IPS-18a (cell line): ENCODE results near the gene RAX2.

Experiments
- H3K27ac ChIP-seq: one replicate; pipeline ENCODE4 v1.5.1; 2013; ENCODE audit warnings: low read length
- H3K27me3 ChIP-seq: one replicate; pipeline ENCODE4 v1.6.1; 2013; ENCODE audit warnings: mild to moderate bottlenecking, low read length; ENCODE audit not compliant: control insufficient read depth, insufficient read depth
- H3K36me3 ChIP-seq: one replicate; pipeline ENCODE4 v1.6.1; 2013; ENCODE audit warnings: low read depth, low read length; ENCODE audit not compliant: control insufficient read depth
- H3K4me1 ChIP-seq: one replicate; pipeline ENCODE4 v1.6.1; 2013; ENCODE audit warnings: low read depth, low read length; ENCODE audit not compliant: control insufficient read depth
- H3K4me3 ChIP-seq: one replicate; pipeline ENCODE4 v1.5.1; 2013; ENCODE audit warnings: low read length
- H3K9ac ChIP-seq: one replicate; pipeline ENCODE4 v1.6.1; 2013; ENCODE audit warnings: mild to moderate bottlenecking, low read length, moderate library complexity
- H3K9me3 ChIP-seq: one replicate; pipeline ENCODE4 v1.6.1; 2013; ENCODE audit warnings: low read depth, low read length; ENCODE audit not compliant: control insufficient read depth

The RAX2 gene

DNA sequence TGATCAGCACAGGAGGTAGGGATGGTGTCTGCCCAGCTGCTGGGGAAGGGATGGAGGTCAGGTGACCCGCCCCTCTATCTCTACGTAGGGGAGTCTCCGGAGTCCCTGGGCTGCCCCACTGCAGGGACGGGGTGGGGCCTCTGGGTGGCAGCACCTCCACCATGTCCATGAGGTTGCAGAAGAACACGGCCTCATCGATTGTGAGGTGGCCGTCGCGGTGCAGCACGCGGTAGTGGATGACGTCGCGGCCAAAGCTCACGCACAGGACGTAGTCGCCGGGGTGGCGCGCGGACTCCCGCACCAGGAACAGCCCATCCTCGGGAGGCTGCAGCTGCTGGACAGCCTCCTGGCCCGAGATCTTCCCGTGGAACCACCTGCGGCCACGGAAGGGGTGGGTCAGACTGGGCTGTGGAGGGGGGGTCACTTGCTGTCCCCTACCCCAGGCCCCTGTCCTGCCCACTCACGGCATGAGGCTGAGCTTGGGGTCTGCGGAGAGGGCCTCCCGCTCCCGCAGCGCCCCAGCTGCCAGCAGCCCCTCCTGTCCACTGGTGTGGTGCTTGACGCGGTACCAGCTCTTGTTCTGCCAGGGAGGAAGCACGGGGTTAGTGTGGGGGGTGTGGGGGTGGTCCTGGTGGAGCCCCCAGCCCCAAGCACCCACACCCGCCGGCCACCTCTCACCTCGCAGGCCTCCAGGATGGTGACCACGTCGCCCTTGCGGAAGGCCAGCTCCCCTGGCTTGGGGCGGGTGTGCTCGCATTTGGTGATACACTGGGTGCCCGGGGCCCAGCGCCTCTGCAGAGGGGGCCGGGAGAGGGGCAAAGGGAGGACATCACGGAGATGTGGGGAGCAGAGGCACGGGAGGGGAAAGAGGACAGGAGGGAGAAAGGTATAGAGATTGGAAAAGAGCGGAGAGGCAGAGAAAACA, 11.9 kb upstream of the RAX2 start:
- peaks cover 6% of the 10 kb centered on the region for H3K9me3 ChIP-seq
- no peak overlapping the region for H3K4me3 ChIP-seq
- no peaks in the 10 kb centered on the region for H3K4me1 ChIP-seq
- H3K27ac ChIP-seq: no peak overlapping the region
- no peaks in the 10 kb centered on the region for H3K36me3 ChIP-seq
- H3K27me3 ChIP-seq: peaks cover 38% of the 10 kb centered on the region
- H3K9ac ChIP-seq: no peak overlapping the region

DNA sequence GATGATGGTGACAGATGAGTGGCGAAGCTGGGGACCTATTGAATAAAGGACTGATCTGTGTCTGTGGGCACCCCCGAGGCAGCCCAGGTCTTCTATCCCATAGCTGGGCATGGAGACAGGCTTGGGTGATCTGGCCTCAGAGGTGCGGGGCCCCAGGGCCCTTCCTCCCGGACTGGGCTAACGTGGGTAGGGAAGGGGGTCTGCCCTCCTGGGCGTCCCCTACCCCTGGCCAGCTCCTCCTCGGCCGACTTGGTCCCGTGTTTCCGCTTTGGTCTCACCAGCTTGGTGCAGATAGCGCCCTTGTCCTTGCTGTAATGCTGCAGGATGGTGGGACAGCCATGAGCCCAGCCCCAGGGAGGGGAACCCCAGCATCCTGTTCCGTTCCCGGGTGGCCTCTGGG, 10.9 kb upstream of the RAX2 start:
- Histone ChIP-seq H3K9ac (no peak overlapping the region), H3K27me3 (peaks cover 38% of the 10 kb centered on the region), H3K4me3 (no peak overlapping the region), H3K27ac (no peak overlapping the region), H3K4me1 (no peaks in the 10 kb centered on the region), H3K9me3 (peaks cover 6% of the 10 kb centered on the region), H3K36me3 (no peaks in the 10 kb centered on the region)

DNA sequence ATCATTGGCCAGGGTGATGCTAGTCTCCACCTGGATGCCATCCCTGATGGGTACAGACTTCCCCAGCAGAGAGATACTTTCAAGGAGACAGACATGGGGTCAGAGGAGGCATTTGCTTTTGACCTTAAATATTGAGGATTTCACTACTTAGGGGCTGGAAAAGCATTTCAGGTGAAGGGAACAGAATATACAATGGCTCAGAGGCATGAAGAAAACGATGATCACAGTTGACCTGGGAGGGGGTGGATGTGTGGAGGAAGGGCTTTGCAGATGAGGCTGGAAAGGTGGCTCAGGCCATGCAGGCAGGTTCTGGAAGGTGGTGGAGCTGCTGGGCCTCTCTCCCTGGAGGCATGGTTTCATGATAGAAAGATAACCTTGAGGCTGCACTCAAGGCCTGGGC, 10.3 kb upstream of the RAX2 start:
- H3K27me3 ChIP-seq: peaks cover 38% of the 10 kb centered on the region
- no peak overlapping the region for H3K9ac ChIP-seq
- peaks cover 6% of the 10 kb centered on the region for H3K9me3 ChIP-seq

DNA sequence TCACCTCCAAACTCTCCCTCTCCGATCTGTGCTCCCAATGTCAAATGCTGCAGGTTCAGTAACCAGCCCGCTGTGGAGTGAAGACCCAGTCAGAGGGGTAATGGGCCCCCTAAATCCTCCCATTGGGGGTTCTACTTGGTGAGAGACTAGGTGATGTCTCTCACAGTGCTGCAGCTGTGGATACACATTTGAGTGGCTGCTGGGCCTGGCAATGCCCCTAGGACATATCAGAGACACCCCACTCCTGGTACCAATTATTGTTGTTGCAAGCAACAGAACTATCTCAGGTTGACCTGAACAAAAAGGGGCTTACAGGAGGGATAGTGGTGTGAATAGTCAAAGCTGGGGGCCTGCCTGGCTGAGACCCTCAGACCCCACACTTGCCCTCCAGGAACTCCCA, 9.6 kb upstream of the RAX2 start:
- Histone ChIP-seq H3K4me3 (no peak overlapping the region), H3K9me3 (peaks cover 6% of the 10 kb centered on the region), H3K36me3 (no peaks in the 10 kb centered on the region)

More for the DNA sequence above, 10.3 kb upstream of the RAX2 start:
- no peak overlapping the region for H3K4me3 ChIP-seq
- no peaks in the 10 kb centered on the region for H3K36me3 ChIP-seq
- H3K27ac ChIP-seq: no peak overlapping the region
- no peaks in the 10 kb centered on the region for H3K4me1 ChIP-seq

DNA sequence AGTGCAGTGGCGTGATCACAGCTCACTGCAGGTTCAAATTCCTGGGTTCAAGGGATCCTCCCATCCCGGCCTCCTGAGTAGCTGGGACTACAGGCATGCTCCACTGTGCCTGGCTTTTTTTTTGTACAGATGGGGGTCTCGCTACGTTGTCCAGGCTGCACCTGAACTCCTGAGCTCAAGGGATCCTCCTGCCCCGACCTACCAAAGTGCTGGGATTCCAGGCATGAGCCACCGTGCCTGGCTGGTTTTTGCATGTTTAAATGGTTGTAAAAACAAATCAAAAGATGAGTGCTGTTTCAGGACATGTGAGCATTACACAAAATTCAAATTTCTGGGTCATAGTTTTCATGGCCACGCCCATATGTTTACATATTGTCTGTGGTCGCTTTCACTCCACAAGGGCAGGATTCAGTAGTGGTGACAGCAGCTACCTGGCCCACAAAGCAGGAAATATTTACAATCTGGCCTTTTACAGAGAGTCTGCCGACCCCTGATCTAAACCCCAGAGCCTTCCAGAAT, 8.8 kb upstream of the RAX2 start:
- Histone ChIP-seq H3K4me3 (no peak overlapping the region), H3K27ac (no peak overlapping the region), H3K9ac (no peak overlapping the region), H3K36me3 (no peaks in the 10 kb centered on the region), H3K4me1 (no peaks in the 10 kb centered on the region), H3K27me3 (peaks cover 26% of the 10 kb centered on the region), H3K9me3 (peaks cover 6% of the 10 kb centered on the region)

More for the DNA sequence above, 9.6 kb upstream of the RAX2 start:
- Histone ChIP-seq H3K9ac (no peak overlapping the region), H3K27ac (no peak overlapping the region), H3K4me1 (no peaks in the 10 kb centered on the region), H3K27me3 (peaks cover 32% of the 10 kb centered on the region)

DNA sequence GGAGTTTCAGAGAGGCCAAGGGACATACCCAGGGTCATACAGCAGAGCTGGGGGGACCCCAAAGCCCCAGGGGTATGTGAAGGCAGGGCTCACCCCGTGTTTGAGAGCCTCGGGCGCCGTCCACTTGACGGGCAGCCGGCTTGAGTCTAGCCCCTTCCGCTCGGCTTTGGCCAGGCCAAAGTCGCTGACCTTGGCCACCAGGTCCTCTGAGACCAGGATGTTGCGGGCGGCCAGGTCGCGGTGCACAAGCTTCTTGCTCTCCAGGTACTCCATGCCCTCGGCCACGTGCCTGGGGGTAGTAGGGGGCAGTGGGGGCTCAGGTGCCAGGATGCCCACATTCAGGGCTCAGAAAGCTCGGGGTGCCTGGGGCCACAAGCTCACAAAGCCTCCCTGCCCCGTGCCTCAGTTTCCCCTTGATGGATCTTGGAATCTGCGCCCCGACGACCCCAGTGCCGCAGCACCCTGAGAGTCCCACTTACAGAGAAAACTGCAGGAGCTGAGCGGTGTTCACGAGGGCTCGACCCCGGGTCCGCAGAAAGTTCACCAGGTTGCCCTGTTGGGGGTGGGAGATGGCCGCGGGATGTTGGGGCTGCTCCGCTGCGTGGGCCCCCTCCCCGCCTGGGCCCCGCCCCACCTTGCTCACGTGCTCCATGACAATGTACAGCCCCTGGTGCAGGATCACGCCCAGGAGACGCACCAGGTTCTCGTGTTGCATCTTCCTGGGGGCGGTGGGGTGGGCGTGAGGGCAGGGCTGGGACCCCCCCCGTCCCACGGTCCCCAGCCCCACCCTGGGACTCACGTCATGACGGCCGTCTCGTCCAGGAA, 7.1 kb upstream of the RAX2 start:
- peaks cover 9% of the 10 kb centered on the region for H3K27me3 ChIP-seq
- H3K27ac ChIP-seq: no peak overlapping the region
- no peak overlapping the region for H3K4me3 ChIP-seq
- no peaks in the 10 kb centered on the region for H3K36me3 ChIP-seq
- no peaks in the 10 kb centered on the region for H3K4me1 ChIP-seq
- no peak overlapping the region for H3K9ac ChIP-seq
- peaks cover 6% of the 10 kb centered on the region for H3K9me3 ChIP-seq

DNA sequence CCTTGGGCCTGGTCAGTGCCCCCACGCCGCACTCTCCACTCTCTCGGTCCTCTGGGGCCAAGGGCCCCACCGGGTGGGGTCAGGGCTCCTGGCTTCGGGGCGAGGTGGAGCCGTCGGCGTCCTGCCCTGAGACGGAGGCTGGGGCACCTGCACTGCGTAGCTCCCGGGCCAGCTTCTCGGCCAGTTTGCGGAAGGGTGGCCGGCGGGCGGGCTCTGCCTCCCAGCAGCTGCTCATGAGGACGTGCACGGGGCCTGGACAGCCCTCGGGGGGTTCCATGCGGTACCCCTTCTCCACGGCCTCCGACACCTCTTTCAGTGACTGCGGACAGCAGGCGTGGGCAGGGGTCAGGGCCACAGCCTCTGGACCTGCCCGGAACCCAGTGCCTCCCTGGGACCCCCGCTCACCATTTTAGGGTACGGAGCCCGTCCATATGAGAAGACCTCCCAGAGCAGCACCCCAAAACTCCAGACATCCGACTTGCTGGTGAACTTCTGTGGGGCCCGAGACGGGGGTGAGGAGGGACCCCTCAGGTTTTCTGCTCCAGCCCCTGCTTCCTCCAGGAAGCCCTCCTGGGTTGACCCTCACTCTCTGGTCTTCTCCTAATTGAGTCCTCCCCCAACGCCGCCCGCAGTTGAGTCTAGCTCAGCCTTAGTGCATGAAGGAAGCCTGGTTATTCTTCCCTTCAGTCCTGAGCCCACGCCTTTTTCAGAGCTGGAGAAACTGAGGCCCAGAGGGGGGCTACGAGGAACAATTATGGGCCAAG, 6.3 kb upstream of the RAX2 start:
- Histone ChIP-seq H3K36me3 (no peaks in the 10 kb centered on the region), H3K27me3 (peaks cover under 1% of the 10 kb centered on the region), H3K9ac (no peak overlapping the region), H3K9me3 (peaks cover 6% of the 10 kb centered on the region), H3K4me1 (no peaks in the 10 kb centered on the region), H3K27ac (no peak overlapping the region), H3K4me3 (no peak overlapping the region)

DNA sequence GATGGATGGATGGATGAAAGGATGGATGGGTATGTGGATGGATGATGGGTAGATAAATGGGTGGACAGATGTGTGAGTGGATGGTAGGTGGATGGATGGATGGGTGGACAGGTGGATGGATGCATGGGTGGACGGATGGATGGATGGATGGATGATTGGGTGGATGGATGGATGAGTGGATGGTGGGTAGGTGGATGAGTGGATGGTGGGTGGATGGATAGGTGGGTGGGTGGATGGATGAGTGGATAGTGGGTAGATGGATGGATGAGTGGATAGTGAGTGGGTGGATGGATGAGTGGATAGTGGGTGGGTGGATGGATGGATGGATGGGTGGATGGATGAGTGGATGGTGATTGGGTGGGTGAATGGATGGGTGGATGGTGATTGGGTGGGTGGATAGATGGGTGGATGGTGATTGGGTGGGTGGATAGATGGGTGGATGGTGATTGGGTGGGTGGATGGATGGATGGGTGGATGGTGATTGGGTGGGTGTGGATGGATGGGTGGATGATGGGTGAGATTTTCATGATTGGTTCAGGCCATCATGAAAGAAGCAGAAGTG, 4.5 kb upstream of the RAX2 start:
- H3K27me3 ChIP-seq: no peaks in the 10 kb centered on the region
- no peak overlapping the region for H3K4me3 ChIP-seq
- no peak overlapping the region for H3K9ac ChIP-seq
- no peaks in the 10 kb centered on the region for H3K4me1 ChIP-seq
- H3K27ac ChIP-seq: no peak overlapping the region
- peaks cover 4% of the 10 kb centered on the region for H3K9me3 ChIP-seq
- H3K36me3 ChIP-seq: no peaks in the 10 kb centered on the region

DNA sequence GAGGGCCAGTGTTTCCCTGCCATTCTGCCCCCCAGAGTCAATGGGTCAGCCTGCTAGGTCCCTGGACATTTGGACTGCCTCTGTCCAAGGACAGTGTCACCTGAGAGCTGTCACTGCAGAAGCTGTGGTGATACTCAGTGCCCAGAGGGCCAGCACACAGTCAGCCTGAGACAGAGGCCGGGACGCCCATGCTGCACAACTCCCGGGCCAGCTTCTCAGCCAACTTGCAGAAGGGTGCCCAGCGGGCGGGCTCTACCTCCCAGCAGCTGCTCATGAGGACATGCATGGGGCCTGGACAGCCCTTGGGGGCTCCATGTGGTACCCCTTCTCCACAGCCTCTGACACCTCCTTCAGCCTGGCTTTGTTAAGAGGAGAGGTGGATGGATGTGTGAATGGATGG, 3.8 kb upstream of the RAX2 start:
- no peak overlapping the region for H3K9ac ChIP-seq
- no peak overlapping the region for H3K27ac ChIP-seq
- H3K36me3 ChIP-seq: no peaks in the 10 kb centered on the region
- H3K4me1 ChIP-seq: no peaks in the 10 kb centered on the region
- H3K27me3 ChIP-seq: no peaks in the 10 kb centered on the region
- no peaks in the 10 kb centered on the region for H3K9me3 ChIP-seq
- H3K4me3 ChIP-seq: no peak overlapping the region

DNA sequence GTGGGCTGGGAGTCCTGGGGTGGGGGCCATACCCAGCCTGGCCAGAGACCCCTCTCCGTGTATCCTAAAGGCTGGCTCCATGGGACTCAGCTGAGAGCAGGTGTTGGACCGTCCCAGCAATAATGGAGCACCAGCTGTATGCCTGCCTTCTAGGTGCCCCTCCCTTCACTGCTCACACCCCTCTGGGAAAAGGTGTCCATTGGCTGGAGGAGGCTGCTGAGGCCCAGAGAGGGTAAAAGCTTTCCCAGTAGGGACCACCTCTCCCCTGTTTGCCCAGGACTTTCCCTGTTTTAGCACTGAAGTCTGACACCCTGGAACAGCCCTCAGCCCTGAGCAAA, 3.3 kb upstream of the RAX2 start:
- H3K36me3 ChIP-seq: no peaks in the 10 kb centered on the region
- H3K9ac ChIP-seq: no peak overlapping the region
- no peak overlapping the region for H3K4me3 ChIP-seq
- H3K27me3 ChIP-seq: no peaks in the 10 kb centered on the region
- H3K9me3 ChIP-seq: no peaks in the 10 kb centered on the region
- no peak overlapping the region for H3K27ac ChIP-seq
- no peaks in the 10 kb centered on the region for H3K4me1 ChIP-seq
